ENCODE results near the gene RFC2. TPM values are rescaled to one million over a fixed set of nuclear protein-coding genes. Genes with fewer than 3 reads are reported as not detected.

Gene RFC2
- total RNA-seq: 10.5 TPM
- long read RNA-seq, transcript RFC2-201 (11 exons, 1,695 nt): major isoform, 16 of 21 reads
- long read RNA-seq, partial matches to known transcripts: 1 of 21 reads
- long read RNA-seq, other reads (novel, unspliced or antisense): 3 of 21 reads

GRCh38 chr7:74254129-74254857 lies at the start of gene RFC2:
RFC2 (minus strand) TSS chr7:74254399; CDS start chr7:74254383, 16 bp downstream.
- intact Hi-C loops (cut with micrococcal nuclease): no loop called here
- peak; percentile 99 for DNase-seq
- ATAC-seq: peak; percentile 100

- DNase-seq: no peak
- ATAC-seq: no peak
- intact Hi-C loops (cut with micrococcal nuclease): no loop called here
These were observed 48.6 kb upstream of the RFC2 start for GRCh38 chr7:74302745-74303221.

GRCh38 chr7:74300926-74301325 lies 46.7 kb upstream of the RFC2 start:
- intact Hi-C loops (cut with micrococcal nuclease): no loop called here
- ATAC-seq (no peak), DNase-seq (no peak)

GRCh38 chr7:74299401-74299800 lies 45.2 kb upstream of the RFC2 start:
- intact Hi-C loops (cut with micrococcal nuclease): no loop called here

GRCh38 chr7:74297516-74298233 lies 43.5 kb upstream of the RFC2 start:
- no peak for DNase-seq
- ATAC-seq: no peak
- intact Hi-C loops (cut with micrococcal nuclease): no loop called here

More at GRCh38 chr7:74299401-74299800, 45.2 kb upstream of the RFC2 start:
- ATAC-seq (no peak), DNase-seq (peak; percentile 19)

GRCh38 chr7:74294191-74294998 lies 40.2 kb upstream of the RFC2 start:
- intact Hi-C loops (cut with micrococcal nuclease): no loop called here
- DNase-seq (peak; percentile 50), ATAC-seq (peak; percentile 41)

GRCh38 chr7:74293577-74293908 lies 39.3 kb upstream of the RFC2 start:
- ATAC-seq (no peak), DNase-seq (no peak)
- intact Hi-C loops (cut with micrococcal nuclease): no loop called here

- DNase-seq (peak; percentile 5), ATAC-seq (no peak)
- intact Hi-C loops (cut with micrococcal nuclease): no loop called here
These were observed 38.8 kb upstream of the RFC2 start for GRCh38 chr7:74292757-74293576.

GRCh38 chr7:74291535-74291934 lies 37.3 kb upstream of the RFC2 start:
- ATAC-seq (no peak), DNase-seq (peak; percentile 19)
- intact Hi-C loops (cut with micrococcal nuclease): no loop called here

GRCh38 chr7:74290981-74291441 lies 36.8 kb upstream of the RFC2 start:
- intact Hi-C loops (cut with micrococcal nuclease): no loop called here
- no peak for DNase-seq
- ATAC-seq: no peak

GRCh38 chr7:74290553-74290950 lies 36.4 kb upstream of the RFC2 start:
- DNase-seq (no peak), ATAC-seq (no peak)
- intact Hi-C loops (cut with micrococcal nuclease): no loop called here

- ATAC-seq: peak; percentile 15
- intact Hi-C loops (cut with micrococcal nuclease): no loop called here
- DNase-seq: peak; percentile 52
These were observed 35.7 kb upstream of the RFC2 start for GRCh38 chr7:74289659-74290552.

- intact Hi-C loops (cut with micrococcal nuclease): no loop called here
- peak; percentile 91 for DNase-seq
- peak; percentile 92 for ATAC-seq
These were observed 34.9 kb upstream of the RFC2 start, which contains the start of gene CLIP2 for GRCh38 chr7:74289018-74289658. CLIP2 (plus strand) TSS chr7:74289407; CDS start chr7:74317547, 28,140 bp downstream.

- DNase-seq (no peak), ATAC-seq (peak; percentile 17)
- intact Hi-C loops (cut with micrococcal nuclease): no loop called here
These were observed 34.1 kb upstream of the RFC2 start for GRCh38 chr7:74288034-74288881.

- intact Hi-C loops (cut with micrococcal nuclease): no loop called here
- no peak for DNase-seq
- ATAC-seq: no peak
These were observed 33.3 kb upstream of the RFC2 start for GRCh38 chr7:74287303-74288033.

GRCh38 chr7:74286131-74286530 lies 31.9 kb upstream of the RFC2 start:
- ATAC-seq (no peak), DNase-seq (no peak)
- intact Hi-C loops (cut with micrococcal nuclease): no loop called here

Data from left ventricle myocardium superior (tissue), 1 donor.